SIG-M5 treated with dmso at 0.1 percent for 504 hours (cell line): ENCODE measurements around the gene RASGEF1C.

Source experiments
- DNase-seq: peaks from one replicate; lab custom pipeline; 2025; ENCODE audit not compliant: unreplicated experiment; lab: John Stamatoyannopoulos, UW

The RASGEF1C gene

DNA sequence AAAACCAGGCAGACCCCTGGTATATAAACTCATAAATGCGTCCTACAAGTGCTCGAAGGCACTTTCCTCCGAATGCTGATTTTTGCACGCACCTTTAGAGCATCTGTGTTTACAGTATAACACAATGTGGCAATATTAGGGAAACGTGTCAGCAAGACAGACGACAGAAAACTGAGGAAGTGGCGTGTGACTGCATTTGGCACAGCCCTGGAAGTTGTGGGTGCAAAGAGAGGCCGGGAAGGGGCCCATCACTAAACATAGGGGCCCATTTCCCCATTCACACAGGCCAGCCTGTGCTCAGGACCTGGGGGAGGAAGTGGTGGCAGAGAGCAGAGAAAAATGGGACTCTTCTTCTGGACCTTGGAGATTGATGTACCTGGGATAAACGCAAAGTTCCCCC lies 48.2 kb downstream of the RASGEF1C start:
- peak; percentile 77 for DNase-seq

GRCh38 chr5:180160215-180160614 lies 48.8 kb downstream of the RASGEF1C start:
- no peak for DNase-seq

GRCh38 chr5:180159756-180160155 lies 49.3 kb downstream of the RASGEF1C start:
- no peak for DNase-seq

GRCh38 chr5:180157866-180158265 lies 51.1 kb downstream of the RASGEF1C start:
- DNase-seq, result no peak

DNA sequence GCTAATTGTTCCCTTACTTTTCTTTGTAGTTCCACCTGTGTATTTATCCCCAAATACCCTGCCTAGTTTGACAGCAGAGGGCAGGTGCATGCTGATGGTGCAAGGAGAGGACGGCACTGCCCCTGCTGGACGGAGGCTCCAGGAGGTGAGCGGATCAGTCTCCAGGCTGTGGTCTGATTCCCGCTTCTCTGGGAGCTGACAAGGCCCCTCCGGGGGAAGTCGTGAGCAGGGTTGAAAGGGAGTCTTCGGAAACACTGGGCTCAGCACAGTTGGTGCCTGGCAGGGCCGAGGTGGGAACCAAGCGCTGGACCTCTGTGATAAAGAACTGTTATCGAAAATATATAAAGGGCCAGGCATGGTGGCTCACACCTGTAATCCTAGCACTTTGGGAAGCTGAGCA lies 52.9 kb downstream of the RASGEF1C start:
- no peak for DNase-seq

DNA sequence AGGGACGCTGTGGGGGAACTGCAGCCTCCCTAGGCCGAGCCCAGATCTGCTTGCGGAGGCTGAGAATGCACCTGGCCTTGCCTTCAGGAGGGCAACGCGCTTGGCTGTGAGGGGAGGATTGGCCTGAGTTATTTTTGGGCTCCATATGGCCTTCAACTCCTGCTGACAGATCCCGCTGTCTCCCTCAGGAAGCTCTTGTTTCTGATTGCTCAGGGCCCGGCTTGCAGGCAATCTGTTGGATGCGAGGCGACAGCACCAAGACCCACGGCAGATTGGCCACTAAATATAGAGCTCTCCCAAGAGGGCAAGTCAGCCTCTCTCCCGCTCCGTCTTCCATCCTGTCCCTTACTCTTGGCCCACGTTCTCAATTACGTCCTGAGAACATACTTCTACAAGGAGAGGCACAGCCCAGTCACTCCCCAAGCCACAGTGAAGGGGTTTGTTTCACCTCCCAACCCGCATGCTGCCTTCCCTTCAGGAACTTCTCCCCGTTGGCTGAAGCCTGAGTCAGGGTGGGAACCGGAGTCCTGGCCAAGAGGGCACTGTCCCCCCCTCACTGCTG lies 53.6 kb downstream of the RASGEF1C start:
- DNase-seq, result no peak

DNA sequence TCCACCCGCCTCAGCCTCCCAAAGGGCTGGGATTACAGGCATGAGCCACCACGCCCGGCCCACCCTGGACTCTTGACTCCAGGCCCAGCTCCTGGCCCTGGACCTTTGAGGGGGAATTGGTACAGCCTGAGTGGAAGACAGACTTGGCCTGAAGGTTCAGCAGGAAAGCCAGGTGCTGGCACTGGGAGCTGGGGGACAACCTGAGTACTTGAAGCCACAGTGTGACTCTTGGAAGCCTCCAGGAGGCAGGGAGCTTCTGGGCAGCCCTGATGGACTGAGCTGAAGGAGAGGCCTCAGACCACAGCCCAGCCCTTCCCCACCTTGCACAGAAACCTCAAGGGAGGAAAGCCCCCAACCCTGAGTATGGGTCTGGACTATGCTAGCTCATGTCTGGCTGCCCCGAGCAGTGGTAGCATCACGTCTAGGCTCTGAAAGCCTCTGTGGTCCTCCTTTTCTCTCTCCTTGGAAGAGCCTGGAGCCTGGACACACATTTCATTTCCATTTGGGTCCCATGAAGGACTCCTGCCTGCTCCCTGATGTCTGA lies 54.1 kb downstream of the RASGEF1C start:
- no peak for DNase-seq

DNA sequence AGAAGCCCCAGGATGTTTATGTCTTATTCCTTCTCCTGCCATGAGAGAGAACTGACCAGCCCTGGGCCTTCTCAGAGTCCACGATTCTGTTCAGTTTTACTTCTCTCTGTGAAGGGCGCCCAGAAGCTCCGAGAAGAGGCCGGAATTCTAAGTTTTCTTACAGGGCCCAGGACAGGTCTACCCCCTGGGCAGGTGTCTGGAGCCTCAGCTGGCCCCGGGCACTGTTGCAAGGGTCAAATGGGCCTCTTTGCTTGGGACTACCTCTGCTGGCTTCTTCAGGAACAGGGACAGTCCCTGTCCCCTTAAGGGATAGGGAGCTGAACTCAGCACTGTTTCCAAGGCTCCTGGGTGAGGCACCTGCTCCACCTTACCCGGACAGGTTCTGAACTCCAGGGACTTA lies 55.0 kb downstream of the RASGEF1C start:
- DNase-seq, result no peak

DNA sequence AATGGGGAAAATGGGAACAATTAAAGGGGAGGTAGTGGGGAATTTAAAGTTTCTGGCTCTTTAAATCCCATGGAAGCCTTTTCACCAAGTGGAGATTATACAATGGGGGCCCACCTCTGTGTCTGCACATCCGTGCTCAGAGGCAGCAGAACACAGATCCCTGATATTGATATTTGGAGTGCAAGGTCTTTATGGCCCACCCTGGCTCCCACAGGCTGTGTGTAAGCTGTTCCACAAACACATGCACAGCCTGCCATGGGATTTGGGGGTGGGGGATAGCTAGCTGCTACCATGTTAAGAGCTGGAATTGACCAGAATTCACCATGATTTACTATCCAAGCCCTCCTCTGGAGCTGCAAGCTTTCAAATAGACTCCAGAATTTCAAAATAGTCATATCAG lies 55.9 kb downstream of the RASGEF1C start:
- no peak for DNase-seq

DNA sequence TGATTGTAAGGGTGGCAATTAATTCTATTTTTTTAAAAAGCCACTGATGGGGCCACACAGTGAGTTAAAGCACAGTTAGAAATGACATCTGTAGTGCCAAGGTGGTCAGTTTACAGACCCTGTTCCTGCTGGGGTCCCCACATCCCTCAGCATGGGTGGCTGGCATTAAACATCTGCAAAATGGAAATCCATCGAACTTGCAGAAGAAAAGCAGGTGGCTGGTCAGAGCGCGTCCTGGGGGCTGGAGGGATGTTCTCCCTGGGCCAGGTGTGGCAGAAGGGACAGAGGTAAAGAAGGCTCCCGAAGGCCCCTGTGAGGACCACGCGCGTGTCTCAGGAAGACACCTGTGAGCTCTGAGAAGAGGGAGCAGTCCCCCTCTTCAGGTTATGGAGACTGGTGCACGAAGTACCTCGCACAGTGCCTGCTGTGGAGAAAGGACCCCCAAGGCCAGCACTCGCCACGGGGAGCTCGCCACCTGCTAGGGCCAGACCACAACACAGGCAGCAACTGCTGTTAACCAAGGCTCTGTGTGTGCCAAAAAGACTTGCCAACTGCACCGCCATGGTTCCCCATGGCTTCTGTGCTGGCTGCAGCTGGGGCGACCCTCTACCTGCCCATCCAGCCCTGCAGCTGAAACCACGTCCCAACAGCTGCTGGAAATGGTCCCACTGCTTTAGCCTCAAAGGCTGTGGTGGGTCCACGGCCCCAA lies 65.2 kb downstream of the RASGEF1C start:
- no peak for DNase-seq

DNA sequence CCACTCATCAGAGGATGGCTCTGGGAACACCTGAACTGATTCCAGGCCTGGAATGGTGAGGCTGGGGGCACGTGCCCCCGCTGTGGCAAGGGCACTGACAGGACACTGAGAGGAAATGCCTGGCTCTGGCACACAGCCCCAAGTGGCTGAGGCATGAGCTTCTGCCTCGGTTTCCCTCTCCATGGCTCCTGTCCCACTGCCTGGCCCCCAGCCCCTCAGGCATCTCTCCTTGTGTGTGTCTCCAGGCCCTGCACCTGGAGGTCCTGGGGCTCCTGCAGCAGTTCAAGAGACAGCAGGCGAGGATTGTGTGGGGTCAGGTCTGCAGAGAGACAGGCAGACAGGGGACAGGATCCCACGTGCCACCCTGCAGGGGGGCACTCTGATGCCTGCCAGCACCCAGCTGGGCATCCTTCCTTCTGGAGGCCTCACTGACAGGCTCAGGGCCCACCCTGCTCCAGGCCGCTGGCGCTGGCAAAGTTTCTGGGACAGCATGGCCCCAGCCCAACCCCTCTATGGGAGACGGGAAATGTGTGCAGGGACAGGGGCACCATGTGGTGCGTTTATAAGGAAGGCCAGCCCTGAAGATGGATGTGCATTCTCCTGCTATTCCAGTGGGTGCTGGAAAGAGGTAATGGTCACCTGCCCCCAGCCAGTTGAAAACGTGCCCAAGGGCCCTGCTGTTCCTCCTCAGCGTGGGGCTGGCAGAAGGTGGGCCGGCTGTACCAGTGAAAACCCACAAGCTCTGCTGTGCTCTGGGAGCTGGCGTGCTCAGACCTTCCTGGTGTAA lies 66.0 kb downstream of the RASGEF1C start:
- DNase-seq, result no peak

DNA sequence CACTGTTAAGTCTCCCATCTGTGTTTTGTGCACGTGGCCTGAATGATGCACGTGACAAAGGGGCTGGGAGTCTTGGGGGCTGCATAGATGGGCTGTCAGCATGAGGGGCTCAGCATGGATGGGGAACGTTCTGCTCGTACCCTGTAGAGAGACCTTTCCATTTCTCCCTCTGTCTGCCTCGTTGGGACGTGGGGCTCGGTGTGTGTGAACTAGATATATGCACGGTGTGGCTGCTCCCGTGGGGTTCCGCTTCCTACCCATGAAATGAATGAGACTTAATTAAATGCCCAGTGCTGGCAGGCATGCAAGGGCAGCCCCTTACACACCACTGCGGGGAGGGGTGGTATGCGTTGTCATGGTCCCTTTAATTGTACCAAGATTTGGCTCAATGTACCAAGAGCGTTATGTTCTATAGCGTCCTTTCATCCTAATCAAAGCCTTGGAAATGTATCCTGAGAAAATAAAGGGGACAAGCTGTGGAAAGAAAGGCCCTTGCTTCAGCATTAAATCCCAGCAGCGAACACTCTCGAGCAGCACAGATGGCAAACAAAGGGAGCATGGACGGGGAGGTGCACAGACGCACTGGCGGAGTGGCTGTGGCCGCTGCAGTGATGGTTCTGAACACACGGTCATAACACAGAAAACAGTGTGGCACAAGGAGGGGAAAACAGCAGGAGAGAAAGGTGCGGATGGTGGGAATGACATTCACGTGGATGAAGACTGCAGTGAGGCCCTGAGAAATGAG lies 66.8 kb downstream of the RASGEF1C start:
- no peak for DNase-seq

GRCh38 chr5:180141068-180141660 lies 67.8 kb downstream of the RASGEF1C start:
- no peak for DNase-seq

DNA sequence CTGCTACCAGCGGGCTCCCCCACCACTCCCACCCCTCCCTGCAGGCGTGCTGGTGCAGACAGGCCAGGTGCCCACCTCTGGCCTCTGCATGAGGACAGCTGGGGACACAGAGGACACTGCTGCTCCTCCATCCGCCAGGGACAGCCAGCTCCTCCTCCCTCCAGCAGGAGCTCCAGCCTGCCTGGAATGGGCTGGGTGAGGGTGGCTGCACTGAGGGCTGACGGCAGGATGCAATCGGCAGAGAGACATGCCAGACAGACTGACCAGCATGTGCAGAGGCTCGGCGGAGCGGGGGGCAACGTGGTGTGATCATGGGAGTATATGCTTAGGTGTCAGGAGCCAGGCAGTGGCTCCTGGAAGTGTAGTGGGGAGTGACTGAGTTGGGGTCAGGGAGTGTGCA lies 68.4 kb downstream of the RASGEF1C start:
- DNase-seq, result no peak

- no peak for DNase-seq
Measured at GRCh38 chr5:180140079-180140554, 68.9 kb downstream of the RASGEF1C start.

DNA sequence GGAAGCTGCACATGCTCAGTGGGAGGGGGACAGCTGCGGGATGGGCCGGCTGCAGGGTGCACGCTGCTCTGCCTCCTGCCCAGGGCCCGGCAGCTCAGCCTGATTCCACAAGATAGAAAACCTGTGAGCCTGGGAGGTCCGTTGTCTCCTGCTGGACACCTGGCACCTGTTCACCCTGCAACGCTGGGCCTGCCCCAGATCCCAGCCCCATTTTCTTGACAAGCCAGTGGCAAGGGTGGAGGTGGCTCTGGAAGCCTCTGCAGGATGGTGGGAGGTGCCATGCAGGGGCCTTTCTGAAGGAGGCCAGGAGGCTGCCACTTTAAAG lies 69.3 kb downstream of the RASGEF1C start:
- no peak for DNase-seq

GRCh38 chr5:180138976-180139730 lies 69.9 kb downstream of the RASGEF1C start:
- DNase-seq, result no peak

DNA sequence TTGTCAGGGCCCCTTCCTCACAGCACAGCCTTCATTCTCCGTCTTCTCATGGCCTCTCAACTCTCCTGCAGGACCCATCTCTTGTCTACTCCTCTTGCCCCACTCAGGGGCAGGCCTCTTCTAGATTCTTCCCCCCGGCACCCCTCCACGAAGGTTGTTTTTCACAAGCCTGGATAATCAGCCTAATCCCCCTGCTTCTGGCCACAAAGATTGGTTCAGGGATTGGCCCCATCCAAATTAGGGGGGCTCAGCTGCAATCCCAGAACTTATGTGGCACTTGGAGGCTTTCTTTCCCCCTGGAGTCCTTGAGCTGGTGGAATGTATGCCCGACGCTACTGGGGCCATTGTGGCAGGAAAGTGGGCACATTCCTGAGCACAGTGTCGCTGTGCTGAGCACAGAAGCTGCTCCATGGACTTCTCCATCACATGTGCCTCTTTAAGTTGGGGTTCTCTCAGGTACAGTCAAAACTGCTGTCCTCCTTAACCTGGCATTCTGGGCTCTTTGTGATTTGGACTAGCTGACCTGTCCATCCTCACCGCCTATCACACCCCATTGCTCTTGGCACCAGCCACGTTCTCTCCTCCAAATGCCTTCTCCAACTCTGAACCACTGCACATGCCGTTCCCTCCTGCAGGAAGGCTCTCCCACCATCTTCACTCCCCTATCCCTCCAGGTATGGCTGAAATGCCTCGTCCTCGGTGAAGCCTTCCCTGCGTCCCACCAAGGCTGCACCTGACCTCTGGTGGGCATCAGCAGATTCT lies 70.6 kb downstream of the RASGEF1C start:
- no peak for DNase-seq

DNA sequence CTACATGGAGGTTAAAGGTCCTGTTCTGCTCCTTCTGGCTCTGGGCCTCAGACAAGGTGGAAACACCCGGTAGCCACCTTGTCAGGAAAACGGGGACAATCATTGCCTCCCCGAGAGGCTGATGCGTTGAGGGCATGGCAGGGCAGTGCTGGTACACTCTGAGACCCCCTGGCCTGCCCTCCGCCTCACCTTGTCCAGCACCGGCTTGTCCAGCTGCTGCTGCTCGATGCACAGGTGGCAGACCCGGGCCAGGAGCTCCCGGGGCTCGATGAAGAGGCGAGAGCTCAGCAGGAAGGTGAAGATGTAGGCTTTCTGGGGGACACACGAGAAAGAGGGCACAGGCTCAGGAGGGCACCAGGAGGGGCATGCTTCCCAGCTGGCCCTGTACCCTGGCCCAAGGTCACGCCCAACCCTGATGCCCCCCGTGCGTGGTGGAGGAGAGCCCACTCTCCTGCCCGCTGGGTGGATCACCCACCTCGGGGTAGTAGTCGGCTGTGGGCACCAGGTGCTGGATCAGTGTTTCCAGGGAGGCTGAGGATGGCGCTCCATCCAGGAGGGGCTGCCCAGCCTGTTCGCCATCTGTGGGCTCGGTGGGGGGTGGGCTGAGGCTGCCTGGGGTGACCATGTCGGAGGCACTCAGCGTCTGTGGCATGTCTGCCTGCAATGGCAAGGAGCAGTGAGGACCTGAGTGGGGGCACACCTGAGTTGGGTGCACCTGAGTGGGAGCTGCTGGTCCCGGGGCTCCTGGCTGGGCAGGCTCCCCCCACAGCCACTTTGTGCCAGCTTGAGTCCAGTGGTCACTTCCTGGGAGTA lies 71.4 kb downstream of the RASGEF1C start:
- no peak for DNase-seq
